GM12878 (cell line): ENCODE data around the gene TM9SF2. TPM values are rescaled to one million over a fixed set of nuclear protein-coding genes. Genes with fewer than 3 reads are reported as not detected.

Source experiments
- ATAC-seq: fragments of 200-7000 bp; cut with Tn5 transposase; 3 replicates; pipeline ENCODE4 v1.9.1; 2020; ENCODE audit warnings: mild to moderate bottlenecking, moderate library complexity
- BruUV-seq: library from RNA; stranded (reverse); fragments of 400-500 nt; replicated peaks from 2 replicates; lab custom pipeline; 2021; lab: Mats Ljungman, UMichigan
- CTCF ChIA-PET: fragments of 300-600 bp; sonication (Branson Sonifier 250); formaldehyde crosslinking; extraction: SDS; loops from one replicate; lab custom pipeline; 2021; ENCODE audit warnings: inconsistent platforms; lab: Yijun Ruan, JAX
- POLR2A ChIA-PET: fragments of 350-600 bp; formaldehyde crosslinking; extraction: SDS; loops from one replicate; lab custom pipeline; 2021; ENCODE audit warnings: inconsistent platforms; lab: Charles Lee
- RAD21 ChIA-PET: fragments of 300-600 bp; sonication (Branson Sonifier 250); formaldehyde crosslinking; loops from one replicate; lab custom pipeline; 2023; ENCODE audit warnings: antibody characterized with exemption; ENCODE audit not compliant: unreplicated experiment; lab: Charles Lee
- SMC1A ChIA-PET: fragments of 300-600 bp; sonication (Branson Sonifier 250); formaldehyde crosslinking; loops from one replicate; lab custom pipeline; 2023; ENCODE audit not compliant: unreplicated experiment, uncharacterized antibody; lab: Charles Lee
- DNase-seq: peaks from one replicate; pipeline ENCODE4 v3.0.0-alpha.2; 2011; ENCODE audit warnings: low read depth, low spot score
- FAIRE-seq: peaks from 3 replicates; lab custom pipeline; 2011; peaks lifted over from hg19 to GRCh38; lab: Jason Lieb, UNC
- H2AFZ ChIP-seq: 2 replicates; pipeline ENCODE4 v1.6.0; 2011; ENCODE audit warnings: low read depth, low read length, control low read depth; ENCODE audit not compliant: control insufficient read depth
- H3K27ac ChIP-seq: 2 replicates; pipeline ENCODE4 v1.5.1; 2011; ENCODE audit warnings: control low read depth; ENCODE audit not compliant: control insufficient read depth, insufficient read depth
- H3K27me3 ChIP-seq, 2 experiments: replicated peaks in 1 of 2; 2 replicates each; pipeline versions ENCODE4 v1.6.0 to v1.6.1; 2011; ENCODE audit warnings: low read length in 1 of 2; ENCODE audit not compliant: control insufficient read depth in 2 of 2, insufficient read depth in 2 of 2
- H3K36me3 ChIP-seq, 2 experiments: 2 replicates each; pipeline ENCODE4 v1.5.1; 2011; ENCODE audit warnings: low read length in 1 of 2; ENCODE audit not compliant: control insufficient read depth in 2 of 2, insufficient read depth in 2 of 2
- H3K4me1 ChIP-seq: 2 replicates; pipeline ENCODE4 v1.6.1; 2011; ENCODE audit warnings: mild to moderate bottlenecking, low read length, moderate library complexity, mixed read lengths; ENCODE audit not compliant: control insufficient read depth, insufficient read depth
- H3K4me2 ChIP-seq: 2 replicates; pipeline ENCODE4 v1.6.0; 2011; ENCODE audit warnings: control low read depth; ENCODE audit not compliant: control insufficient read depth, insufficient read depth
- H3K4me3 ChIP-seq: fragments of 200-600 bp; sonication (generic); 2 replicates; pipeline ENCODE4 v1.5.1; 2016
- H3K79me2 ChIP-seq: 2 replicates; pipeline ENCODE4 v1.6.0; 2011; ENCODE audit warnings: low read length; ENCODE audit not compliant: control insufficient read depth, insufficient read depth
- H3K9ac ChIP-seq: 2 replicates; pipeline ENCODE4 v1.8.0; 2011; ENCODE audit warnings: low read length, control low read depth, mixed read lengths; ENCODE audit not compliant: control insufficient read depth, insufficient read depth
- H3K9me3 ChIP-seq: replicated peaks from 3 replicates; pipeline ENCODE4 v1.5.1; 2011; ENCODE audit warnings: mild to moderate bottlenecking, low read length; ENCODE audit not compliant: control insufficient read depth, insufficient read depth
- H4K20me1 ChIP-seq: 2 replicates; pipeline ENCODE4 v1.6.0; 2011; ENCODE audit not compliant: control insufficient read depth, insufficient read depth
- KLF5 ChIP-seq: fragments of 450-650 bp; IDR thresholded peaks from 2 replicates; pipeline ENCODE4 v1.6.1; 2014; ENCODE audit warnings: mild to moderate bottlenecking; ENCODE audit not compliant: partially characterized antibody
- MEF2A ChIP-seq: IDR thresholded peaks from 2 replicates; pipeline ENCODE4 v1.6.1; 2011; ENCODE audit warnings: low read depth, mild to moderate bottlenecking, low read length, moderate library complexity; ENCODE audit not compliant: insufficient read depth
- NFIC ChIP-seq: IDR thresholded peaks from 2 replicates; pipeline ENCODE4 v1.6.1; 2012; ENCODE audit warnings: low read depth, mild to moderate bottlenecking, inconsistent platforms, low read length, moderate library complexity
- PAX5 ChIP-seq: IDR thresholded peaks from 2 replicates; pipeline ENCODE4 v1.6.1; 2011; ENCODE audit warnings: low read depth, low read length, borderline replicate concordance
- SPI1 ChIP-seq: IDR thresholded peaks from 2 replicates; pipeline ENCODE4 v1.6.1; 2011; ENCODE audit warnings: low read depth, mild to moderate bottlenecking, low read length, moderate library complexity, borderline replicate concordance; ENCODE audit not compliant: insufficient read depth
- STAT3 ChIP-seq: IDR thresholded peaks from 2 replicates; pipeline ENCODE4 v1.6.1; 2011; ENCODE audit warnings: low read depth, low read length, improper control_type of control experiment
- WRNIP1 ChIP-seq: IDR thresholded peaks from 2 replicates; pipeline ENCODE4 v1.6.1; 2011; ENCODE audit warnings: low read depth, low read length, improper control_type of control experiment, borderline replicate concordance
- WGBS: methylation state at CpG from one replicate; pipeline ENCODE4 v1.1.6; 2016; ENCODE audit warnings: low lambda C conversion rate; ENCODE audit not compliant: insufficient replicate concordance, insufficient coverage; ENCODE audit errors: missing lambda C conversion rate; 5-methylcytosine and 5-hydroxymethylcytosine counted together
- in situ Hi-C: fragments of 300-500 bp; cut with MboI; formaldehyde crosslinking; loops from 9 replicates; pipeline ENCODE4 v1.14.3; 2018; ENCODE audit warnings: mixed read lengths
- intact Hi-C: fragments of 100-400 bp; cut with micrococcal nuclease; formaldehyde crosslinking; loops from one replicate; pipeline ENCODE4 v1.14.2; 2022; ENCODE audit not compliant: unreplicated experiment
- polyA plus RNA-seq, 11 experiments: library from polyadenylated mRNA; depleted of rRNA in 4 of 11; unstranded in 6 of 11; stranded (reverse) in 5 of 11; fragments of >200 nt; fragmentation: Nextera tagmentation in 4 of 11; fragmentation: Illumina TruSeq in 1 of 11; extraction: Ambion mirVana in 4 of 11; extraction: Trizol in 1 of 11; gene quantifications; 1 replicate in 1 of 11; 2 replicates in 10 of 11; pipeline versions ENCODE4 v1.2.1 to v1.2.3, GENCODE V29; 2011 to 2016; ENCODE audit warnings: inconsistent platforms in 2 of 11, missing spikeins in 2 of 11, low read depth in 1 of 11
- total RNA-seq, 4 experiments: library from RNA; depleted of rRNA in 3 of 4; stranded (reverse); fragments of >200 nt in 3 of 4; fragmentation: Illumina TruSeq in 1 of 4; extraction: Trizol in 1 of 4; gene quantifications; 2 replicates each; pipeline versions ENCODE4 v1.2.1 to v1.2.3, GENCODE V29; 2013 to 2021
- TF ChIP-seq, protein P1 (sequence below): IDR thresholded peaks from 2 replicates; pipeline ENCODE4 v1.6.1; 2011; ENCODE audit warnings: low read depth, mild to moderate bottlenecking, low read length, moderate library complexity, borderline replicate concordance; ENCODE audit errors: extremely low read depth
- TF ChIP-seq, protein P2 (sequence below): IDR thresholded peaks from 2 replicates; pipeline ENCODE4 v1.6.1; 2012; ENCODE audit warnings: mild to moderate bottlenecking, low read depth, low read length

The TM9SF2 gene
- total and polyA plus RNA-seq, 10 of the 15 experiments (the other 5 are each of a cell fraction or from before 2014, with no cell fraction given) = 34.6 to 128 (median 79.2) TPM

DNA sequence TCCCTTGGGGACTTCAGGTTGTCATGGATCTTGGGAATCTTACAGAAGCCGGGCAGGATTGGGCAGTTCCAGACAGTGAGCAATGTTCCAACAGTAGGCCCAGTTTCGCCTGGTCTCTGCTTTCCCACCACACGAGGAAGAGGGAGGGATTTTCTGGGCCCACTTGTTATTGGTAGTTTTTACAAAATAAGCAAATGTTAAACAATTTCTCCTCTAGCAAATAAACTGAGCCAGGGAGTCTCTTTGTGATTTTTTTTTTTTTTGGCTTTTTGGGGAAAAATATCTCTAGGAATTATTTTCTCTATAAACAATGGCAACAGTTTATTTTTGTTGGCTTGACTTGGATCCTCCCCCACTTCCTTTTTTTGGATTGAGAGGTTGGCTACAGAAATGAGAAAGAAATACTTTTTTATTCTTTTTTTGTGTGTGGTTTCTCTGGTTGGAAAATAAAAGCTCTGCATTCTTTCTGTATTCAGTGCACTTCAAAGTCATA lies 89.3 kb downstream of the TM9SF2 start:
- Histone ChIP-seq H3K9me3 (no peaks in the 10 kb centered on the region), H3K9ac (no peak overlapping the region), H3K4me1 (no peaks in the 10 kb centered on the region), H3K79me2 (no peaks in the 10 kb centered on the region), H4K20me1 (no peaks in the 10 kb centered on the region), H3K27ac (no peak overlapping the region), H3K36me3 (no peaks in the 10 kb centered on the region), H3K27me3 (no peaks in the 10 kb centered on the region), H3K4me2 (no peak overlapping the region), H2AFZ (no peak overlapping the region), H3K4me3 (no peak overlapping the region)
- WGBS = 41% methylated on average over 3 of the region's 3 CpGs
- CTCF ChIA-PET = interaction anchor here (0.6 kb wide), 1 partner anchor 1799 kb away, joined by 4 read pairs; no protein-coding TSS in a partner anchor
- SMC1A ChIA-PET = interaction anchor here (1.0 kb wide), 1 partner anchor 25 kb away, joined by 3 read pairs; no protein-coding TSS in a partner anchor
- no peak for DNase-seq
- BruUV-seq = no TSS peak
- RAD21 ChIA-PET = no interaction called here
- POLR2A ChIA-PET = no interaction called here
- ATAC-seq = no peak
- TF ChIP-seq STAT3 (no peak), SPI1 (peak; percentile 34; the same call in 1 of the 2 replicates), NFIC (peak; percentile 44; the same call in 1 of the 2 replicates), MEF2A (no peak)
- intact Hi-C loops = no loop called here
- FAIRE-seq = no peak
- in situ Hi-C loops = no loop called here

DNA sequence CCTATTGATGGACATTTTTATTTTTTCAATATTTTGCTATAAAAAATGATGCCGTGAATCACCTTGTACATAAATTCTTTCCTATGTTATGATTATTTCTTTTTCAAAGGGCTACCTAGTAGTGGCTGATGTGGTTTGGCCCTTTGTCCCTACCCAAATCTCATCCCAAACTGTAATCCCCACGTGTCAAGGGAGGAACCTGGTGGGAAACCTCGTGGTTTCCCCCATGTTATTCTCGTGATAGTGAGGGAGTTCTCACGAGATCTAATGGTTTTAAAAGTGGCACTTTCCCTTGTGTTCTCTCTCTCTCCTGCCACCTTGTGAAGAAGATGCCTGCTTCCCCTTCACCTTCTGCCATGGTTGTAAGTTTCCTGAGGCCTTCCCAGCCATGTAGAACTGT lies 94.9 kb downstream of the TM9SF2 start:
- BruUV-seq = no TSS peak
- Histone ChIP-seq H3K4me3 (no peak overlapping the region), H3K79me2 (no peaks in the 10 kb centered on the region), H3K9me3 (no peaks in the 10 kb centered on the region), H3K9ac (no peak overlapping the region), H2AFZ (no peak overlapping the region), H4K20me1 (no peaks in the 10 kb centered on the region), H3K27me3 (no peaks in the 10 kb centered on the region; a peak in 1 of 4 replicates), H3K4me2 (no peak overlapping the region), H3K4me1 (no peaks in the 10 kb centered on the region), H3K36me3 (no peaks in the 10 kb centered on the region), H3K27ac (no peak overlapping the region)
- CTCF ChIA-PET = no interaction called here
- in situ Hi-C loops = no loop called here
- SMC1A ChIA-PET = no interaction called here
- POLR2A ChIA-PET = no interaction called here
- ATAC-seq (no peak), FAIRE-seq (no peak), DNase-seq (no peak)
- intact Hi-C loops = no loop called here
- WGBS = 22% methylated on average over 5 of the region's 5 CpGs
- RAD21 ChIA-PET = no interaction called here
- TF ChIP-seq WRNIP1 (no peak), KLF5 (no peak), PAX5 (no peak)
- TF ChIP-seq, protein P1, sequence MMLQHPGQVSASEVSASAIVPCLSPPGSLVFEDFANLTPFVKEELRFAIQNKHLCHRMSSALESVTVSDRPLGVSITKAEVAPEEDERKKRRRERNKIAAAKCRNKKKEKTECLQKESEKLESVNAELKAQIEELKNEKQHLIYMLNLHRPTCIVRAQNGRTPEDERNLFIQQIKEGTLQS = no peak
- TF ChIP-seq, protein P2, sequence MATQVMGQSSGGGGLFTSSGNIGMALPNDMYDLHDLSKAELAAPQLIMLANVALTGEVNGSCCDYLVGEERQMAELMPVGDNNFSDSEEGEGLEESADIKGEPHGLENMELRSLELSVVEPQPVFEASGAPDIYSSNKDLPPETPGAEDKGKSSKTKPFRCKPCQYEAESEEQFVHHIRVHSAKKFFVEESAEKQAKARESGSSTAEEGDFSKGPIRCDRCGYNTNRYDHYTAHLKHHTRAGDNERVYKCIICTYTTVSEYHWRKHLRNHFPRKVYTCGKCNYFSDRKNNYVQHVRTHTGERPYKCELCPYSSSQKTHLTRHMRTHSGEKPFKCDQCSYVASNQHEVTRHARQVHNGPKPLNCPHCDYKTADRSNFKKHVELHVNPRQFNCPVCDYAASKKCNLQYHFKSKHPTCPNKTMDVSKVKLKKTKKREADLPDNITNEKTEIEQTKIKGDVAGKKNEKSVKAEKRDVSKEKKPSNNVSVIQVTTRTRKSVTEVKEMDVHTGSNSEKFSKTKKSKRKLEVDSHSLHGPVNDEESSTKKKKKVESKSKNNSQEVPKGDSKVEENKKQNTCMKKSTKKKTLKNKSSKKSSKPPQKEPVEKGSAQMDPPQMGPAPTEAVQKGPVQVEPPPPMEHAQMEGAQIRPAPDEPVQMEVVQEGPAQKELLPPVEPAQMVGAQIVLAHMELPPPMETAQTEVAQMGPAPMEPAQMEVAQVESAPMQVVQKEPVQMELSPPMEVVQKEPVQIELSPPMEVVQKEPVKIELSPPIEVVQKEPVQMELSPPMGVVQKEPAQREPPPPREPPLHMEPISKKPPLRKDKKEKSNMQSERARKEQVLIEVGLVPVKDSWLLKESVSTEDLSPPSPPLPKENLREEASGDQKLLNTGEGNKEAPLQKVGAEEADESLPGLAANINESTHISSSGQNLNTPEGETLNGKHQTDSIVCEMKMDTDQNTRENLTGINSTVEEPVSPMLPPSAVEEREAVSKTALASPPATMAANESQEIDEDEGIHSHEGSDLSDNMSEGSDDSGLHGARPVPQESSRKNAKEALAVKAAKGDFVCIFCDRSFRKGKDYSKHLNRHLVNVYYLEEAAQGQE = no peak
